Right atrium auricular region (tissue), 2 donors: ENCODE data around the gene SNRPB2. TPM values are rescaled to one million over a fixed set of nuclear protein-coding genes. Genes with fewer than 3 reads are reported as not detected.

Source experiments
- DNase-seq: peaks from one replicate; pipeline ENCODE4 v3.0.0-alpha.2; 2019; ENCODE audit warnings: low spot score
- H3K27ac ChIP-seq, 2 donors: fragments of 200-600 bp; sonication (generic); 1 replicate in 1 of 2; 2 replicates in 1 of 2; pipeline ENCODE4 v1.5.1; 2016 to 2019
- H3K27me3 ChIP-seq, 2 donors: fragments of 200-600 bp; sonication (generic); one replicate each; pipeline versions ENCODE4 v1.5.1 to v1.6.0; 2017 to 2019
- H3K36me3 ChIP-seq: fragments of 200-600 bp; sonication (generic); one replicate; pipeline ENCODE4 v1.5.1; 2016
- H3K4me1 ChIP-seq, 2 donors: fragments of 200-600 bp; sonication (generic); one replicate each; pipeline versions ENCODE4 v1.5.1 to v1.6.0; 2017 to 2019
- H3K4me3 ChIP-seq, 2 donors: fragments of 200-600 bp; sonication (generic); 1 replicate in 1 of 2; 2 replicates in 1 of 2; pipeline ENCODE4 v1.5.1; 2017 to 2019; ENCODE audit warnings: mild to moderate bottlenecking in 1 of 2, moderate library complexity in 1 of 2
- H3K9me3 ChIP-seq, 2 donors: fragments of 200-600 bp; sonication (generic); one replicate each; pipeline ENCODE4 v1.5.1; 2019
- total RNA-seq, 2 donors: library from RNA; depleted of rRNA; stranded (reverse); fragments of >200 nt; gene quantifications; one replicate each; pipeline ENCODE4 v1.1.0, GENCODE V29; 2016
- TF ChIP-seq, protein P1 (sequence below), 2 donors: fragments of 200-600 bp; sonication (generic); IDR thresholded peaks; one replicate each; pipeline ENCODE4 v1.5.1; 2019; ENCODE audit warnings: antibody characterized with exemption in 2 of 2

Gene SNRPB2
- total RNA-seq, 2 donors from 2014 or later: 21.4 to 25.3 TPM

DNA sequence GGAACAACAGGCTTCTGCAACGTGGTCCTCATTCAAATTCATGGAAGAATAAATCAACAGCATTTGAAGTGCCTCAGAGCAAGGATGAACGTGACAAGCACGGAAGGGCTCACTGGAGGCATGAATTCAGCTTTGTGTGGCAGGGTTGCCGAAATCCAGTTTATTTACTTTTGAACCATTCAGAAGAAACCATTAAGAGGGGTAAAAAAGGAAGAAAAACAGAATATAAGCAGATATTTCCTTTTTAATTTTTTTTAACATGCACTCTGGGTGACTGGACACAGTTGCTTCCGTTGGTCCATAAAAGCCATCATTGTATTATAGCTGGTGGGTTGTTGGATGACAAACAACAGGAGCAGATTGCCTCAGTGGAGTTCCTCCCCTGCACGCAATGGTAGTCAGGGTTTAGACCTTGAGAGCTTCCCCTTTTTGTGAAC is 17.3 kb upstream of the SNRPB2 start:
- Histone ChIP-seq H3K9me3 (no peaks in the 10 kb centered on the region), H3K27ac (no peak overlapping the region), H3K27me3 (no peaks in the 10 kb centered on the region), H3K36me3 (no peaks in the 10 kb centered on the region), H3K4me3 (no peak overlapping the region), H3K4me1 (no peaks in the 10 kb centered on the region)
- TF ChIP-seq, protein P1, sequence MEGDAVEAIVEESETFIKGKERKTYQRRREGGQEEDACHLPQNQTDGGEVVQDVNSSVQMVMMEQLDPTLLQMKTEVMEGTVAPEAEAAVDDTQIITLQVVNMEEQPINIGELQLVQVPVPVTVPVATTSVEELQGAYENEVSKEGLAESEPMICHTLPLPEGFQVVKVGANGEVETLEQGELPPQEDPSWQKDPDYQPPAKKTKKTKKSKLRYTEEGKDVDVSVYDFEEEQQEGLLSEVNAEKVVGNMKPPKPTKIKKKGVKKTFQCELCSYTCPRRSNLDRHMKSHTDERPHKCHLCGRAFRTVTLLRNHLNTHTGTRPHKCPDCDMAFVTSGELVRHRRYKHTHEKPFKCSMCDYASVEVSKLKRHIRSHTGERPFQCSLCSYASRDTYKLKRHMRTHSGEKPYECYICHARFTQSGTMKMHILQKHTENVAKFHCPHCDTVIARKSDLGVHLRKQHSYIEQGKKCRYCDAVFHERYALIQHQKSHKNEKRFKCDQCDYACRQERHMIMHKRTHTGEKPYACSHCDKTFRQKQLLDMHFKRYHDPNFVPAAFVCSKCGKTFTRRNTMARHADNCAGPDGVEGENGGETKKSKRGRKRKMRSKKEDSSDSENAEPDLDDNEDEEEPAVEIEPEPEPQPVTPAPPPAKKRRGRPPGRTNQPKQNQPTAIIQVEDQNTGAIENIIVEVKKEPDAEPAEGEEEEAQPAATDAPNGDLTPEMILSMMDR (IDR thresholded peaks at IDR 0.05): no peak
- DNase-seq: no peak

DNA sequence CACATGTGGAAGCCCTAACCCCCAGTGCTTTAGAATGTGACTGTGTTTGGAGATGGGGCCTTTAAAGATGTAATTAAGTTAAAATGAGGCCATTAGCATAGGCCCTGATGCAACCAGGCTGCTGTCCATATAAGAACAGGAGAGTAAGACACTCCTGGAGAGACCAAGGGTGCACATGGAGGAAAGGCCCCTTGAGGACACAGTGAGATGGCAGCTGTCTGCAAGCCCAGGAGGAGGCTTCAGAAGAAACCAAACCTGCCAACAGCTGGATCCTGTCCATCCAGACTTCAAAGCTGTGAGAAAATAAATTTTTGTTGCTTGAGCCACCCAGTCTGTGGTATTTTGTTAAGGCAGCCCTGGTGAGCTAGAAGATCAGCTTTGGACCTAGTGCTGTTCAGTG is 16.8 kb upstream of the SNRPB2 start:
- Histone ChIP-seq H3K36me3 (no peaks in the 10 kb centered on the region), H3K9me3 (no peaks in the 10 kb centered on the region), H3K4me1 (no peaks in the 10 kb centered on the region), H3K27ac (no peak overlapping the region), H3K4me3 (no peak overlapping the region), H3K27me3 (no peaks in the 10 kb centered on the region)
- DNase-seq: no peak
- TF ChIP-seq, protein P1 (IDR thresholded peaks at IDR 0.05): no peak

DNA sequence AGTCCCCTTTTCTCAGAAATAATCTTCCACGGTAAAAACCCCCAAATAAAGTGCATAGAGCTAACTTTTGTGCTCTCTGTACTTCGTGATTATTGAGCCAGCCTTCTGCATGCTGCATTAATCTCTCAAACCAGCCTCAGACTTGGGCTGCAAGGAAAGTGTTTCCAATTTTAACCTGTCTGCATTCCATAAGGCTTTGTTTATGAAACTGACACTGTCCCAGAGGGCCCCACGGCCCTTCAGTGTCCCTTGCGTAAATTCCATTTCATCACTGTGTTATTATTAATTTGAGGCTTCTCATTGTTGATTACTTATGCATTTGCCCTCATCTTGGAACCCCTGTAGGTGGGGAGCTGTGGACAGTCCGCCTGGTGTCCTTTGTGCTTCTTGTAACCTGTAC is 15.6 kb upstream of the SNRPB2 start:
- Histone ChIP-seq H3K27ac (no peak overlapping the region), H3K9me3 (no peaks in the 10 kb centered on the region), H3K36me3 (no peaks in the 10 kb centered on the region), H3K4me3 (no peak overlapping the region), H3K4me1 (no peaks in the 10 kb centered on the region), H3K27me3 (no peaks in the 10 kb centered on the region)
- DNase-seq: no peak
- TF ChIP-seq, protein P1 (IDR thresholded peaks at IDR 0.05): no peak

DNA sequence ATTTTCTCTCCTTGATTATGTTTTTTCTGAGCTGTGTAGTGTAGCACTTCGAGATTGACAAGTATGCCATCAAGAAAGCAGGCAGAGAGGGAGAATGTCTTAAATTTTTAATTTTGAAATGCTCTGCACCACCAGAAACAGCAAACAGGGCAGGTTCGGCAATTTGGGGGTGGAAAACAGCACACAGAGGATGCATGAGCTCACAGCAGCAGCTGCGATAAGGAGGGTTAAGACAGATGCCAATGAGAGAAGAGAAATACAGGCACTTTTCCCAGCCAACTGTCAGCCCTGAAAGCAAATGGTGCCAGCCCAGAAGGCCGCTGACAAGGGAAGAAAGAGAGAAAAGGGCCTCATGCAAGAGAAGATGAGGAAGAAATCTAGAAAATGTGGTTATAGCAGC is 15.1 kb upstream of the SNRPB2 start:
- Histone ChIP-seq H3K27ac (no peak overlapping the region), H3K4me1 (no peaks in the 10 kb centered on the region), H3K27me3 (no peaks in the 10 kb centered on the region), H3K9me3 (no peaks in the 10 kb centered on the region), H3K4me3 (no peak overlapping the region), H3K36me3 (no peaks in the 10 kb centered on the region)
- no peak for DNase-seq
- TF ChIP-seq, protein P1 (IDR thresholded peaks at IDR 0.05): no peak

DNA sequence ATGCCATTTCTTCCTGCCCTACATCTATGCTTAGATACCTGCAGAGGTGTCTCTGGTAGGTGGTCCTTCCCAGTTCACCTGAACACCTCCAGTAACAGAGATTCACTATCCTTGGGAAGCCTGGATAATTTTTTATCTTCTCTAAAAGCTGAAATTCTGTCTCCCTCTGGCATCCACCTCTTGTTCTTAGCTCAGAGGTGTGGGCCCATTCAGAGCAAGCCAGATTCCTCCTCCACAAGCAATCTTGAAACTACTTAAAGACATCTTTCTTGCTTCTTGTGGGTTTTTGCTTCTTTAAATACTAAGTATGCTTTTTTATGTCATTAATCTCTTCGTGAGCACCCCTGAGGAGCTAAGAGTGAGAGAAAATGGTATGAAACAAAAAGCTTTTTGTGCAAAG is 10.4 kb upstream of the SNRPB2 start:
- Histone ChIP-seq H3K27ac (no peak overlapping the region), H3K36me3 (no peaks in the 10 kb centered on the region), H3K4me1 (no peaks in the 10 kb centered on the region), H3K4me3 (no peak overlapping the region), H3K9me3 (no peaks in the 10 kb centered on the region), H3K27me3 (no peaks in the 10 kb centered on the region)
- TF ChIP-seq, protein P1 (IDR thresholded peaks at IDR 0.05): no peak
- DNase-seq: no peak

DNA sequence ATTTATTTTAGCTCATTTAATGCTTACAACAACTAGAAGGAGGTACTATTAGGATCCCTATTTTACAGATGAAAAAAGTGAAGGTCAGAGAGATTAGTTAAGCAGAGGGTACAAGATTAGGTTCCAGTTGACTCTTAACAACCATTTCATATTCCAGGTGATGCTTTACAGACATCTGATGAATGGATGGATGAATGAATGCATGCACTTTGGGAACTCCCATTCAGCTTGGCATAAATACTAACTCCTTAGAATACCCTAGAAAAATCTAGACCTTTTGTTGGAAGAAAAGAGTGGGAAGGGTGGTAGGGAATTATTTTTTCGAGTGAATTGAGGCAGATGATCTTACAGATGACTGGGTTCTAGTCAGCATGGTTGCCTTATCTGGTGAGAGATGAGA is 746 bp upstream of the SNRPB2 start:
- peak overlapping the region; percentile 82 to 85 for H3K4me3 ChIP-seq
- peaks cover 12% of the 10 kb centered on the region for H3K36me3 ChIP-seq
- no peaks in the 10 kb centered on the region for H3K27me3 ChIP-seq
- peaks cover 0 to 17% of the 10 kb centered on the region in 2 donors for H3K4me1 ChIP-seq
- peak overlapping the region; percentile 77 to 86 for H3K27ac ChIP-seq
- TF ChIP-seq, protein P1 (IDR thresholded peaks at IDR 0.05): no peak
- H3K9me3 ChIP-seq: peaks cover 0 to 10% of the 10 kb centered on the region in 2 donors
- no peak for DNase-seq
